ENCODE data around the gene GRB10. TPM values are rescaled to one million over a fixed set of nuclear protein-coding genes. Genes with fewer than 3 reads are reported as not detected.

Gene GRB10
- total and polyA plus RNA-seq, 2 experiments from 2014 or later = 35.0 to 154 TPM

DNA sequence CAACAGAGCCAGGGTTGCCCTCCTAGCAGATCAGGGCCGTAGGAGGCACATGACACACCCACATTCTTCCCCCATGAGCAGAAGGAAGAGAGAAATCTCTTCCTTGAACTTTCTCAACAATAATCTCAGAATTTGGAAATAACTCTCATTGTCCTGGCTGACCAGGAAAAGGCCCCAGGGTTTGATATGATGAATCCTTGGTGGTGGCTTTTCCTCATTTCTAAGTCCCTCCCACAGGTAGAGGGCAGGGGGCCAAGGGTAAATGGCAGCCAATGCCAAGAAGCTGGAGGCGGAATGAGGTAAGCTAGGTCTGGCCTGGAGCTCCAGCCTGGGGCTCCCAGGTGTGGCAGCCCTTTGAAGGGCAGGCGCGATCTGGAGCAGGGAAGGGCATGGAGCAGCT lies 67.8 kb downstream of the GRB10 start:
- no peak overlapping the region for H3K4me2 ChIP-seq
- H3K27ac Mint-ChIP-seq = no peak overlapping the region
- DNase-seq (ENCODE audit: low spot score) (no peak), ATAC-seq (no peak)
- H3K4me3 Mint-ChIP-seq = no peak overlapping the region
- H3K9me3 Mint-ChIP-seq = no peaks in the 10 kb centered on the region; the same call in 2 of the 3 replicates
- H2AFZ ChIP-seq = no peak overlapping the region
- H3K27me3 ChIP-seq (ENCODE audit: insufficient read depth) = no peaks in the 10 kb centered on the region
- peaks cover 10% of the 10 kb centered on the region for H3K27me3 Mint-ChIP-seq (ENCODE audit: insufficient read depth, low read depth, poor library complexity)
- peaks cover 41% of the 10 kb centered on the region for H3K4me1 Mint-ChIP-seq
- no peaks in the 10 kb centered on the region for H3K36me3 ChIP-seq (ENCODE audit: insufficient read depth)
- no peaks in the 10 kb centered on the region for H3F3A ChIP-seq (replicated peaks; ENCODE audit: low read depth)
- peaks cover 10% of the 10 kb centered on the region for H3K36me3 Mint-ChIP-seq (ENCODE audit: low read depth)
- peaks cover 97% of the 10 kb centered on the region for H3K79me2 ChIP-seq (replicated peaks; ENCODE audit: insufficient read depth)
- H3K27ac ChIP-seq (ENCODE audit: low read depth) = no peak overlapping the region
- H4K20me1 ChIP-seq (replicated peaks; ENCODE audit: insufficient read depth) = peaks cover 42% of the 10 kb centered on the region
- peaks cover 13% of the 10 kb centered on the region; the same call in 1 of the 2 replicates for H3K9me2 ChIP-seq (ENCODE audit: insufficient read depth)
- H3K4me3 ChIP-seq = no peak overlapping the region
- TF ChIP-seq CREB1 (CRISPR knock-in tag; IDR thresholded peaks at IDR 0.05; ENCODE audit: low read depth) = no peak
- peaks cover 20% of the 10 kb centered on the region for H3K4me1 ChIP-seq (ENCODE audit: insufficient read depth)

DNA sequence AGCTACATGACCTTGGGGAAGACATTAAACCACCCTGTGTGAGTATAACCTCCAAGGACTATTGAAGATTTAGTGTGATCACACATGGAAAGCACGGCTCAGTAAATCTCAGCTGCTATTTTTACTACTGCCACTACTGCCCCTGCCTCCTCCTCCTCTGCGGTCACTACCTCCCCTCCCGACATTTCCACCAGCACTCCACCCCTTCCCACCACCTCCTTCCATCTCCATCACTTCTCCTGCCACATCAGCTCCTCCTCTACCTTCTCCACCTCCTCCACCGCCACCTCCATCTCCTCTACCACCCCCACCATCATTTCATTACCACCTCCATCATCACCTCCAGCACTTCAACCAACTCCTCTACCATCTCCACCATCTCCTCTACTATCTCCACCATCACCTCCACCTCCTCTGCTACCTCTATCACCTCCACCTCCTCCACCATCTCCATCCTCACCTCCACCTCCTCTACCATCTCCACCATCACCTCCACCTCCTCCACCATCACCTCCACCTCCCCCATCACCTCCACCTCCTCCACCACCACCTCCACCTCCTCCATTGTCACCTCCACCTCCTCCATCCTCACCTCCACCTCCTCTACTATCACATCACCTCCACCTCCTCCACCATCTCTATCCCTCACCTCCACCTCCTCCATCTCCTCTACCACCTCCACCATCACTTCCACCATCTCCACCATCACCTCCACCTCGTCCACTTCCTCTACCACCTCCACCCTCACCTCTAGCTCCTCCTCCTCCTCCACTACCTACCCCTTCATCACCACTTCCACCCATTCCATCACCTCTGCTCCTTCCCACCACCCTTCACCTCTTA lies 69.4 kb downstream of the GRB10 start:
- Mint-ChIP-seq H3K4me1 (peaks cover 41% of the 10 kb centered on the region), H3K36me3 (ENCODE audit: low read depth) (peaks cover 10% of the 10 kb centered on the region), H3K9me3 (no peaks in the 10 kb centered on the region; the same call in 2 of the 3 replicates), H3K27ac (no peak overlapping the region), H3K4me3 (no peak overlapping the region), H3K27me3 (ENCODE audit: insufficient read depth, low read depth, poor library complexity) (peaks cover 11% of the 10 kb centered on the region)
- TF ChIP-seq POLR2AphosphoS5 (IDR thresholded peaks at IDR 0.05; ENCODE audit: low read depth) = no peak
- TF ChIP-seq, protein P1, sequence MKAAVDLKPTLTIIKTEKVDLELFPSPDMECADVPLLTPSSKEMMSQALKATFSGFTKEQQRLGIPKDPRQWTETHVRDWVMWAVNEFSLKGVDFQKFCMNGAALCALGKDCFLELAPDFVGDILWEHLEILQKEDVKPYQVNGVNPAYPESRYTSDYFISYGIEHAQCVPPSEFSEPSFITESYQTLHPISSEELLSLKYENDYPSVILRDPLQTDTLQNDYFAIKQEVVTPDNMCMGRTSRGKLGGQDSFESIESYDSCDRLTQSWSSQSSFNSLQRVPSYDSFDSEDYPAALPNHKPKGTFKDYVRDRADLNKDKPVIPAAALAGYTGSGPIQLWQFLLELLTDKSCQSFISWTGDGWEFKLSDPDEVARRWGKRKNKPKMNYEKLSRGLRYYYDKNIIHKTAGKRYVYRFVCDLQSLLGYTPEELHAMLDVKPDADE (IDR thresholded peaks at IDR 0.05) = no peak
- TF ChIP-seq JUNB (IDR thresholded peaks at IDR 0.05; ENCODE audit: unreplicated experiment) = no peak
- TF ChIP-seq EZH2phosphoT487 (IDR thresholded peaks at IDR 0.05; ENCODE audit: unreplicated experiment) = no peak
- no peak for TF ChIP-seq ZNF331 (CRISPR knock-in tag; IDR thresholded peaks at IDR 0.05; ENCODE audit: low read depth)
- no peak for TF ChIP-seq EZH2 (IDR thresholded peaks at IDR 0.05; ENCODE audit: low read depth, unreplicated experiment)
- TF ChIP-seq ZNF114 (CRISPR knock-in tag; IDR thresholded peaks at IDR 0.05) = no peak
- H3K4me2 ChIP-seq = no peak overlapping the region
- no peak overlapping the region for H3K4me3 ChIP-seq
- no peaks in the 10 kb centered on the region for H3K36me3 ChIP-seq (ENCODE audit: insufficient read depth)
- H2AFZ ChIP-seq = no peak overlapping the region
- peaks cover 34% of the 10 kb centered on the region for H4K20me1 ChIP-seq (replicated peaks; ENCODE audit: insufficient read depth)
- peaks cover 26% of the 10 kb centered on the region for H3K4me1 ChIP-seq (ENCODE audit: insufficient read depth)
- no peak overlapping the region for H3K27ac ChIP-seq (ENCODE audit: low read depth)
- no peaks in the 10 kb centered on the region for H3K27me3 ChIP-seq (ENCODE audit: insufficient read depth)
- peaks cover 13% of the 10 kb centered on the region; the same call in 1 of the 2 replicates for H3K9me2 ChIP-seq (ENCODE audit: insufficient read depth)
- ATAC-seq = no peak
- peaks cover 98% of the 10 kb centered on the region for H3K79me2 ChIP-seq (replicated peaks; ENCODE audit: insufficient read depth)
- no peaks in the 10 kb centered on the region for H3F3A ChIP-seq (replicated peaks; ENCODE audit: low read depth)
- no peak for DNase-seq (ENCODE audit: low spot score)

Measured in GM23338 (cell line).